GM12878 (cell line): ENCODE results near the gene MRGPRG. TPM values are rescaled to one million over a fixed set of nuclear protein-coding genes. Genes with fewer than 3 reads are reported as not detected.

Experiments
- ATAC-seq: fragments of 200-7000 bp; cut with Tn5 transposase; 3 replicates; pipeline ENCODE4 v1.9.1; 2020; ENCODE audit warnings: mild to moderate bottlenecking, moderate library complexity
- BruUV-seq: library from RNA; stranded (reverse); fragments of 400-500 nt; replicated peaks from 2 replicates; lab custom pipeline; 2021; lab: Mats Ljungman, UMichigan
- CTCF ChIA-PET: fragments of 300-600 bp; sonication (Branson Sonifier 250); formaldehyde crosslinking; extraction: SDS; loops from one replicate; lab custom pipeline; 2021; ENCODE audit warnings: inconsistent platforms; lab: Yijun Ruan, JAX
- POLR2A ChIA-PET: fragments of 350-600 bp; formaldehyde crosslinking; extraction: SDS; loops from one replicate; lab custom pipeline; 2021; ENCODE audit warnings: inconsistent platforms; lab: Charles Lee
- RAD21 ChIA-PET: fragments of 300-600 bp; sonication (Branson Sonifier 250); formaldehyde crosslinking; loops from one replicate; lab custom pipeline; 2023; ENCODE audit warnings: antibody characterized with exemption; ENCODE audit not compliant: unreplicated experiment; lab: Charles Lee
- SMC1A ChIA-PET: fragments of 300-600 bp; sonication (Branson Sonifier 250); formaldehyde crosslinking; loops from one replicate; lab custom pipeline; 2023; ENCODE audit not compliant: unreplicated experiment, uncharacterized antibody; lab: Charles Lee
- DNase-seq: peaks from one replicate; pipeline ENCODE4 v3.0.0-alpha.2; 2011; ENCODE audit warnings: low read depth, low spot score
- FAIRE-seq: peaks from 3 replicates; lab custom pipeline; 2011; peaks lifted over from hg19 to GRCh38; lab: Jason Lieb, UNC
- H2AFZ ChIP-seq: 2 replicates; pipeline ENCODE4 v1.6.0; 2011; ENCODE audit warnings: low read depth, low read length, control low read depth; ENCODE audit not compliant: control insufficient read depth
- H3K27ac ChIP-seq: 2 replicates; pipeline ENCODE4 v1.5.1; 2011; ENCODE audit warnings: control low read depth; ENCODE audit not compliant: control insufficient read depth, insufficient read depth
- H3K27me3 ChIP-seq, 2 experiments: replicated peaks in 1 of 2; 2 replicates each; pipeline versions ENCODE4 v1.6.0 to v1.6.1; 2011; ENCODE audit warnings: low read length in 1 of 2; ENCODE audit not compliant: control insufficient read depth in 2 of 2, insufficient read depth in 2 of 2
- H3K36me3 ChIP-seq, 2 experiments: 2 replicates each; pipeline ENCODE4 v1.5.1; 2011; ENCODE audit warnings: low read length in 1 of 2; ENCODE audit not compliant: control insufficient read depth in 2 of 2, insufficient read depth in 2 of 2
- H3K4me1 ChIP-seq: 2 replicates; pipeline ENCODE4 v1.6.1; 2011; ENCODE audit warnings: mild to moderate bottlenecking, low read length, moderate library complexity, mixed read lengths; ENCODE audit not compliant: control insufficient read depth, insufficient read depth
- H3K4me2 ChIP-seq: 2 replicates; pipeline ENCODE4 v1.6.0; 2011; ENCODE audit warnings: control low read depth; ENCODE audit not compliant: control insufficient read depth, insufficient read depth
- H3K4me3 ChIP-seq: fragments of 200-600 bp; sonication (generic); 2 replicates; pipeline ENCODE4 v1.5.1; 2016
- H3K79me2 ChIP-seq: 2 replicates; pipeline ENCODE4 v1.6.0; 2011; ENCODE audit warnings: low read length; ENCODE audit not compliant: control insufficient read depth, insufficient read depth
- H3K9ac ChIP-seq: 2 replicates; pipeline ENCODE4 v1.8.0; 2011; ENCODE audit warnings: low read length, control low read depth, mixed read lengths; ENCODE audit not compliant: control insufficient read depth, insufficient read depth
- H3K9me3 ChIP-seq: replicated peaks from 3 replicates; pipeline ENCODE4 v1.5.1; 2011; ENCODE audit warnings: mild to moderate bottlenecking, low read length; ENCODE audit not compliant: control insufficient read depth, insufficient read depth
- H4K20me1 ChIP-seq: 2 replicates; pipeline ENCODE4 v1.6.0; 2011; ENCODE audit not compliant: control insufficient read depth, insufficient read depth
- BCL3 ChIP-seq: IDR thresholded peaks from 2 replicates; pipeline ENCODE4 v1.6.1; 2011; ENCODE audit warnings: borderline replicate concordance, low read depth, mild to moderate bottlenecking, moderate library complexity, low read length; ENCODE audit not compliant: insufficient read depth, poor library complexity, severe bottlenecking
- BCLAF1 ChIP-seq: fragments of 450-650 bp; IDR thresholded peaks from 2 replicates; pipeline ENCODE4 v1.6.1; 2017; ENCODE audit warnings: antibody characterized with exemption, mild to moderate bottlenecking, moderate library complexity
- CEBPB ChIP-seq, 2 experiments: fragments of 150-350 bp in 1 of 2; IDR thresholded peaks; 2 replicates each; pipeline ENCODE4 v1.6.1; 2012 to 2014; ENCODE audit warnings: low read depth in 2 of 2, low read length in 2 of 2, borderline replicate concordance in 1 of 2, inconsistent platforms in 1 of 2
- CHD4 ChIP-seq: fragments of 200-600 bp; sonication (generic); IDR thresholded peaks from 2 replicates; pipeline ENCODE4 v1.6.1; 2016; ENCODE audit warnings: mild to moderate bottlenecking
- E2F4 ChIP-seq: IDR thresholded peaks from 2 replicates; pipeline ENCODE4 v1.6.1; 2012; ENCODE audit warnings: low read depth, low read length, improper control_type of control experiment
- ESRRA ChIP-seq: IDR thresholded peaks from 2 replicates; pipeline ENCODE4 v1.6.1; 2012; ENCODE audit warnings: mild to moderate bottlenecking, low read length, improper control_type of control experiment
- GATAD2B ChIP-seq: fragments of 450-650 bp; conservative IDR thresholded peaks from 2 replicates; pipeline ENCODE4 v1.6.1; 2017; ENCODE audit warnings: low read depth, mild to moderate bottlenecking, moderate library complexity
- NFYA ChIP-seq: IDR thresholded peaks from 2 replicates; pipeline ENCODE4 v1.6.1; 2011; ENCODE audit warnings: low read depth, mild to moderate bottlenecking, low read length, improper control_type of control experiment, borderline replicate concordance
- PAX8 ChIP-seq: fragments of 450-650 bp; IDR thresholded peaks from 2 replicates; pipeline ENCODE4 v1.6.1; 2017; ENCODE audit warnings: mild to moderate bottlenecking, moderate library complexity
- PML ChIP-seq: IDR thresholded peaks from 2 replicates; pipeline ENCODE4 v1.6.1; 2012; ENCODE audit warnings: low read length, inconsistent platforms
- POLR2AphosphoS2 ChIP-seq: IDR thresholded peaks from 2 replicates; pipeline ENCODE4 v1.6.1; 2011; ENCODE audit warnings: low read depth, mild to moderate bottlenecking, low read length, improper control_type of control experiment, moderate library complexity
- RAD21 ChIP-seq: IDR thresholded peaks from 2 replicates; pipeline ENCODE4 v1.6.1; 2011; ENCODE audit warnings: mild to moderate bottlenecking, low read depth, low read length, moderate library complexity; ENCODE audit not compliant: insufficient read depth
- TARDBP ChIP-seq: IDR thresholded peaks from 2 replicates; pipeline ENCODE4 v1.6.1; 2016; ENCODE audit warnings: borderline replicate concordance
- ZBED1 ChIP-seq: IDR thresholded peaks from 2 replicates; pipeline ENCODE4 v1.6.1; 2016; ENCODE audit warnings: borderline replicate concordance
- ZBTB33 ChIP-seq: fragments of 450-650 bp; IDR thresholded peaks from 2 replicates; pipeline ENCODE4 v1.6.1; 2017; ENCODE audit warnings: mild to moderate bottlenecking
- ZZZ3 ChIP-seq: IDR thresholded peaks from 2 replicates; pipeline ENCODE4 v1.6.1; 2011; ENCODE audit warnings: low read depth; ENCODE audit not compliant: control insufficient read depth, insufficient read length
- WGBS: methylation state at CpG from one replicate; pipeline ENCODE4 v1.1.6; 2016; ENCODE audit warnings: low lambda C conversion rate; ENCODE audit not compliant: insufficient replicate concordance, insufficient coverage; ENCODE audit errors: missing lambda C conversion rate; 5-methylcytosine and 5-hydroxymethylcytosine counted together
- in situ Hi-C: fragments of 300-500 bp; cut with MboI; formaldehyde crosslinking; loops from 9 replicates; pipeline ENCODE4 v1.14.3; 2018; ENCODE audit warnings: mixed read lengths
- intact Hi-C: fragments of 100-400 bp; cut with micrococcal nuclease; formaldehyde crosslinking; loops from one replicate; pipeline ENCODE4 v1.14.2; 2022; ENCODE audit not compliant: unreplicated experiment
- polyA plus RNA-seq, 11 experiments: library from polyadenylated mRNA; depleted of rRNA in 4 of 11; unstranded in 6 of 11; stranded (reverse) in 5 of 11; fragments of >200 nt; fragmentation: Nextera tagmentation in 4 of 11; fragmentation: Illumina TruSeq in 1 of 11; extraction: Ambion mirVana in 4 of 11; extraction: Trizol in 1 of 11; gene quantifications; 1 replicate in 1 of 11; 2 replicates in 10 of 11; pipeline versions ENCODE4 v1.2.1 to v1.2.3, GENCODE V29; 2011 to 2016; ENCODE audit warnings: inconsistent platforms in 2 of 11, missing spikeins in 2 of 11, low read depth in 1 of 11
- total RNA-seq, 4 experiments: library from RNA; depleted of rRNA in 3 of 4; stranded (reverse); fragments of >200 nt in 3 of 4; fragmentation: Illumina TruSeq in 1 of 4; extraction: Trizol in 1 of 4; gene quantifications; 2 replicates each; pipeline versions ENCODE4 v1.2.1 to v1.2.3, GENCODE V29; 2013 to 2021

The MRGPRG gene
- total and polyA plus RNA-seq, 10 of the 15 experiments (the other 5 are each of a cell fraction or from before 2014, with no cell fraction given): not detected

- no TSS peak for BruUV-seq
- no peaks in the 10 kb centered on the region for H3K36me3 ChIP-seq
- no peak overlapping the region for H3K27ac ChIP-seq
- no peaks in the 10 kb centered on the region for H4K20me1 ChIP-seq
- no peak overlapping the region for H2AFZ ChIP-seq
- FAIRE-seq: no peak
- RAD21 ChIA-PET: no interaction called here
- ATAC-seq: no peak
- intact Hi-C loops (no loop called here), in situ Hi-C loops (no loop called here)
- H3K27me3 ChIP-seq: no peaks in the 10 kb centered on the region; a peak in 1 of 4 replicates
- no peak for DNase-seq
- no peaks in the 10 kb centered on the region for H3K79me2 ChIP-seq
- H3K4me2 ChIP-seq: no peak overlapping the region
- H3K9me3 ChIP-seq: no peaks in the 10 kb centered on the region
- TF ChIP-seq BCLAF1: no peak
- no peak for TF ChIP-seq PML
- TF ChIP-seq ESRRA: no peak
- no peak for TF ChIP-seq NFYA
- TF ChIP-seq ZBED1: no peak
- TF ChIP-seq CEBPB (IDR thresholded peaks at IDR 0.05; ENCODE audit: borderline replicate concordance in 1 of 2, low read depth in 2 of 2, low read length in 2 of 2): no peak
- TF ChIP-seq ZZZ3: no peak
- no peak for TF ChIP-seq RAD21
- no peak for TF ChIP-seq E2F4
- TF ChIP-seq CHD4: no peak
- TF ChIP-seq GATAD2B: no peak
- no peak for TF ChIP-seq BCL3
- no peak for TF ChIP-seq TARDBP
- TF ChIP-seq POLR2AphosphoS2: no peak
- no peak for TF ChIP-seq PAX8
- no peak for TF ChIP-seq ZBTB33
- no peak overlapping the region for H3K9ac ChIP-seq
- no peaks in the 10 kb centered on the region for H3K4me1 ChIP-seq
- 57% methylated on average over 17 of the region's 17 CpGs for WGBS
- no peak overlapping the region for H3K4me3 ChIP-seq
- POLR2A ChIA-PET: no interaction called here
- SMC1A ChIA-PET: no interaction called here
- CTCF ChIA-PET: no interaction called here
Observed at GRCh38 chr11:3188496-3189195, 30.0 kb downstream of the MRGPRG start.
